Gastrocnemius medialis (tissue), 4 donors: ENCODE results near the gene UNC80.

ENCODE experiments used
- POLR2A ChIP-seq, 2 donors: fragments of 450-650 bp; IDR thresholded peaks; one replicate each; pipeline ENCODE4 v1.6.1; 2017; ENCODE audit warnings: antibody characterized with exemption in 2 of 2, mild to moderate bottlenecking in 2 of 2, moderate library complexity in 2 of 2
- TF ChIP-seq, protein P1 (sequence below), 5 experiments: fragments of 450-650 bp in 3 of 5; fragments of 200-600 bp in 2 of 5; sonication (generic) in 2 of 5; IDR thresholded peaks in 4 of 5; conservative IDR thresholded peaks in 1 of 5; 1 replicate in 4 of 5; 2 replicates in 1 of 5; pipeline ENCODE4 v1.5.1; 2016 to 2019; ENCODE audit warnings: antibody characterized with exemption in 5 of 5, mild to moderate bottlenecking in 3 of 5, moderate library complexity in 3 of 5

DNA sequence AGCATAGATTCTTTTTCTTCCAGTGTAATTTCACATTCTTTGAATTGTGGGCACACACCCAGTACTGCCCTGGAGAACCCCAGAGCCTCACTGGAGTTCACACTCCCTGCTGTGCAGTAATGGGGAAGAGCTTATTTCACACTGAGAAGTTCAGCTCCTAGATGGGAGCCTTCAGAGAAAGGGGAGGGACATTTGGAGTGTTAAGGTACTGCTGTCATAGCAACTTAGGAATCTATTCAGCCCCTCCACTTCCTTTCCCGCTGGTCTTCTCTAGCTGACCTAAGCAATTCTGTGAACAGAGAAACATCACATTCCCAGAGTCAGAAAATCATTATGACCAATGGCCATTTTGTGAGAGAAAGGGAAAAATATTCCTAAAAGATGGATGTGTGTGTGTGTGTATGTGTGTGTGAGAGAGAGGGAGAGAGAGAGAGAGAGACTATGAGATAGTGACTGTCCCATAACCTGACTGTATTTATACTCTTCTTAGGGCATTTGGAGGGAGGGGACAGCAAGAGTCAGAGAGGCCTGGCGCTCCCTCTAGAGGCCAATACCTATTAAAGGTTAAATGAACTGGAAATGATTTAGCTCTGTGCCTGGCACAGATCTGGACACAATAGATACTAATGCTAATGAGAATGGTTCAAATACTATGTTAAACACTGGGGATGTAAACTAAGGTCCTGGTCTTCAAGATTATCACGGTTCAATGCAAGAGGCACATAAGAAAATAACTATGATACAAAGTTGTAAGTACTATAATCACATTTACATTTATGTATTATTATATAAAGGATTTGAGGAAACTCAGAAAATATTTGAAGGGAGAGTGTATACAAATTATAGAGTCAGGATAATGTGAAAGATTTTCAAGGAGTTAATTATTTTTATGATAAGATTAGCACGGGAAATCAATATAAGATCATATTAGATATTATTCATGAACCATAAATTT, 189.3 kb downstream of the UNC80 start:
- TF ChIP-seq, protein P1, sequence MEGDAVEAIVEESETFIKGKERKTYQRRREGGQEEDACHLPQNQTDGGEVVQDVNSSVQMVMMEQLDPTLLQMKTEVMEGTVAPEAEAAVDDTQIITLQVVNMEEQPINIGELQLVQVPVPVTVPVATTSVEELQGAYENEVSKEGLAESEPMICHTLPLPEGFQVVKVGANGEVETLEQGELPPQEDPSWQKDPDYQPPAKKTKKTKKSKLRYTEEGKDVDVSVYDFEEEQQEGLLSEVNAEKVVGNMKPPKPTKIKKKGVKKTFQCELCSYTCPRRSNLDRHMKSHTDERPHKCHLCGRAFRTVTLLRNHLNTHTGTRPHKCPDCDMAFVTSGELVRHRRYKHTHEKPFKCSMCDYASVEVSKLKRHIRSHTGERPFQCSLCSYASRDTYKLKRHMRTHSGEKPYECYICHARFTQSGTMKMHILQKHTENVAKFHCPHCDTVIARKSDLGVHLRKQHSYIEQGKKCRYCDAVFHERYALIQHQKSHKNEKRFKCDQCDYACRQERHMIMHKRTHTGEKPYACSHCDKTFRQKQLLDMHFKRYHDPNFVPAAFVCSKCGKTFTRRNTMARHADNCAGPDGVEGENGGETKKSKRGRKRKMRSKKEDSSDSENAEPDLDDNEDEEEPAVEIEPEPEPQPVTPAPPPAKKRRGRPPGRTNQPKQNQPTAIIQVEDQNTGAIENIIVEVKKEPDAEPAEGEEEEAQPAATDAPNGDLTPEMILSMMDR (IDR thresholded peaks at IDR 0.05 in 4 of 5, conservative IDR thresholded peaks at IDR 0.05 in 1 of 5): peak in 4 of 5 experiments; percentile 25 to 60 (median 36)
- no peak for TF ChIP-seq POLR2A (IDR thresholded peaks at IDR 0.05)
